Gastroesophageal sphincter (tissue), 3 donors: ENCODE measurements around the gene PLEKHG5.

Experiments used
- EP300 ChIP-seq: sonication (generic); formaldehyde crosslinking; IDR thresholded peaks from one replicate; pipeline ENCODE4 v1.6.1; 2017; ENCODE audit warnings: antibody characterized with exemption, mild to moderate bottlenecking
- POLR2A ChIP-seq, 2 donors: fragments of 450-650 bp; IDR thresholded peaks; one replicate each; pipeline ENCODE4 v1.6.1; 2017; ENCODE audit warnings: antibody characterized with exemption in 2 of 2, mild to moderate bottlenecking in 2 of 2, moderate library complexity in 1 of 2
- POLR2AphosphoS5 ChIP-seq: sonication (generic); formaldehyde crosslinking; IDR thresholded peaks from one replicate; pipeline ENCODE4 v1.6.1; 2017; ENCODE audit warnings: antibody characterized with exemption
- TF ChIP-seq, protein P1 (sequence below), 4 experiments: fragments of 200-600 bp in 2 of 4; fragments of 450-650 bp in 2 of 4; sonication (generic) in 1 of 4; IDR thresholded peaks; one replicate each; pipeline ENCODE4 v1.5.1; 2017 to 2019; ENCODE audit warnings: antibody characterized with exemption in 4 of 4, mild to moderate bottlenecking in 2 of 4, moderate library complexity in 2 of 4

GRCh38 chr1:6441586-6441985 is 49.9 kb downstream of the PLEKHG5 start:
- TF ChIP-seq POLR2AphosphoS5 (no peak), EP300 (no peak), POLR2A (IDR thresholded peaks at IDR 0.05) (no peak)
- TF ChIP-seq, protein P1, sequence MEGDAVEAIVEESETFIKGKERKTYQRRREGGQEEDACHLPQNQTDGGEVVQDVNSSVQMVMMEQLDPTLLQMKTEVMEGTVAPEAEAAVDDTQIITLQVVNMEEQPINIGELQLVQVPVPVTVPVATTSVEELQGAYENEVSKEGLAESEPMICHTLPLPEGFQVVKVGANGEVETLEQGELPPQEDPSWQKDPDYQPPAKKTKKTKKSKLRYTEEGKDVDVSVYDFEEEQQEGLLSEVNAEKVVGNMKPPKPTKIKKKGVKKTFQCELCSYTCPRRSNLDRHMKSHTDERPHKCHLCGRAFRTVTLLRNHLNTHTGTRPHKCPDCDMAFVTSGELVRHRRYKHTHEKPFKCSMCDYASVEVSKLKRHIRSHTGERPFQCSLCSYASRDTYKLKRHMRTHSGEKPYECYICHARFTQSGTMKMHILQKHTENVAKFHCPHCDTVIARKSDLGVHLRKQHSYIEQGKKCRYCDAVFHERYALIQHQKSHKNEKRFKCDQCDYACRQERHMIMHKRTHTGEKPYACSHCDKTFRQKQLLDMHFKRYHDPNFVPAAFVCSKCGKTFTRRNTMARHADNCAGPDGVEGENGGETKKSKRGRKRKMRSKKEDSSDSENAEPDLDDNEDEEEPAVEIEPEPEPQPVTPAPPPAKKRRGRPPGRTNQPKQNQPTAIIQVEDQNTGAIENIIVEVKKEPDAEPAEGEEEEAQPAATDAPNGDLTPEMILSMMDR (IDR thresholded peaks at IDR 0.05), result no peak
